ENCODE results near the gene MYLK.

MYLK gene

DNA sequence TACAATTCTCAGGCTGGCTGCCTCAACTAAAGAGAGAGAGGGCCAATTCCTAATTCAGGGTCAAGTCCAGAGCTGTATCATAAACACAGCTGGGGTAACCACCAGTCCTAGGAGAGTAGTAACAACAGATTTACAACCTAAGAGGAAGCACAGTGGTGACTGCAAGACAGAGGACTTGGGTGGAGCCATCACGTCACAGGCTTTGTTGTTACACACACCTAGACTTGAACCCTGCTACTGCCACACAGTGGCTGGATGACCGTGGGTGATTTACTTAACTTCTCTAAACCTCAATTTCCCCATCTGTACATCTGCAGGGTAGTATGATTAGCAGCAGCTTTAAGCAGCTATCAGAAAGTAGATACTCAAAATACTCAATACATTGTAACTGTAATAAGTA, 78.6 kb downstream of the MYLK start:
- H3K4me3 ChIP-seq (ENCODE audit: low read depth, low read length), result no peak overlapping the region
- TF ChIP-seq, protein P1, sequence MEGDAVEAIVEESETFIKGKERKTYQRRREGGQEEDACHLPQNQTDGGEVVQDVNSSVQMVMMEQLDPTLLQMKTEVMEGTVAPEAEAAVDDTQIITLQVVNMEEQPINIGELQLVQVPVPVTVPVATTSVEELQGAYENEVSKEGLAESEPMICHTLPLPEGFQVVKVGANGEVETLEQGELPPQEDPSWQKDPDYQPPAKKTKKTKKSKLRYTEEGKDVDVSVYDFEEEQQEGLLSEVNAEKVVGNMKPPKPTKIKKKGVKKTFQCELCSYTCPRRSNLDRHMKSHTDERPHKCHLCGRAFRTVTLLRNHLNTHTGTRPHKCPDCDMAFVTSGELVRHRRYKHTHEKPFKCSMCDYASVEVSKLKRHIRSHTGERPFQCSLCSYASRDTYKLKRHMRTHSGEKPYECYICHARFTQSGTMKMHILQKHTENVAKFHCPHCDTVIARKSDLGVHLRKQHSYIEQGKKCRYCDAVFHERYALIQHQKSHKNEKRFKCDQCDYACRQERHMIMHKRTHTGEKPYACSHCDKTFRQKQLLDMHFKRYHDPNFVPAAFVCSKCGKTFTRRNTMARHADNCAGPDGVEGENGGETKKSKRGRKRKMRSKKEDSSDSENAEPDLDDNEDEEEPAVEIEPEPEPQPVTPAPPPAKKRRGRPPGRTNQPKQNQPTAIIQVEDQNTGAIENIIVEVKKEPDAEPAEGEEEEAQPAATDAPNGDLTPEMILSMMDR (IDR thresholded peaks at IDR 0.05; ENCODE audit: insufficient read depth, low read depth, low read length, missing control alignments), result no peak
- peak; percentile 9 for DNase-seq (ENCODE audit: low read depth)

DNA sequence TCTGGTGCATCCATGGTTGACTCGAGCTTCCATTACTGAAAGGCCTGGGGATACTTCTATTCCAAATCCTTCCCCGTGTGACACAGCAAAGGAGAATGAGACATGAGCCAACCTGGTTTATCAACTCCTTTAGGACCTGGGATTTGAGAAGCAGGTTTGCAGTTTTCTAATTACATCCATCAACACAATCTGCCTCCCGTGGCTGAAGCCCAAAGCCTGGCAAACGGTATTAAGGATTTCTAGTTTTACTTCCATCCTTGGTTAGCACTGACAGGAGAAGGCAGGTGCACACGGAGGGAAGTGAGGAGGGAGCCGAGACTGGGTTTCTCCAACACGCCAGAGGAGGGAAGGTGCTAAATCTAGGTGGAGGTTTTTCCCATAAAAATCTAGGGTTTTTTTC, 79.0 kb downstream of the MYLK start:
- TF ChIP-seq, protein P1 (IDR thresholded peaks at IDR 0.05; ENCODE audit: insufficient read depth, low read depth, low read length, missing control alignments), result no peak
- DNase-seq (ENCODE audit: low read depth), result no peak
- H3K4me3 ChIP-seq (ENCODE audit: low read depth, low read length), result no peak overlapping the region

DNA sequence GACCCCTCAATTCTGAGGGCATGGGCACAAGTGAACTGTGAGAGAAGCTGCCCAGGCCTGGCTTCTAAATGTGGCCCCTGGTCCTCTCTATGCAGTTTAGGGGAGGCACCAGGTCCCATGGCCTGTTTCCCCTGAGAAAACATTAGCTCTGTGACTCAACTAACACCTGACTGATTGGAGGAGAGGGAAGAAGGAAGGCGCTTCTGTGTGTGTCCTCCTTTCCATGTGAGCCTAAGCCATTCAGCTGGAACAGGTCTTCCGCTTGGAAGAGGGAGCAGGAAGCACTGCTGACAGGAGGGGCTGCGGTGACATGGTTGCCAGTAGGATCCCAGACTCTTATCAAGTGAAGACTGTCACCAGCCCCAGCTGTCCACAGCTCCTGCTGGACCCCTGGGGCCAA, 79.5 kb downstream of the MYLK start:
- TF ChIP-seq, protein P1 (IDR thresholded peaks at IDR 0.05; ENCODE audit: insufficient read depth, low read depth, low read length, missing control alignments), result no peak
- DNase-seq (ENCODE audit: low read depth), result no peak
- H3K4me3 ChIP-seq (ENCODE audit: low read depth, low read length), result no peak overlapping the region

DNA sequence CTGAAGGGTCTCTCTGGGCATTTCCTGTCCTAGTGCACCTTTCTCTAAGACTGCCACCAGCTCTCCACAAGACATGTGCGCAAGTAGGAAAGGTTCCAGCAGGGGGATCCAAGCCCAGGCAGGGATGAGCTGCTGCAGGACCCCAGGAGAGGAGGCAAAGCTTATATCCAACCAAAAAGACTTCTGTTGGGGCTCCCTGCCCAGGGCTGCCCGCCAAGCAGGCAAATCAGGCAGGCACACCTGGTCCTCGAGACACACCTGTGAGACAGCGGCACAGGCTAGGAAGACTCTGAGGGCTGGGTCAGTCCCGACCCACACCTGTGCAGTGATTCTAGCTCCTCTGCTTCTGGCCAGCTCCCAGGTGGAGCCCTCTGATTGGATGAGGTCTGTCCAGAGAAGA, 80.6 kb downstream of the MYLK start:
- TF ChIP-seq, protein P1 (IDR thresholded peaks at IDR 0.05; ENCODE audit: insufficient read depth, low read depth, low read length, missing control alignments), result no peak
- H3K4me3 ChIP-seq (ENCODE audit: low read depth, low read length), result no peak overlapping the region
- DNase-seq (ENCODE audit: low read depth), result no peak

GRCh38 chr3:123802007-123802625, 82.0 kb downstream of the MYLK start:
- TF ChIP-seq, protein P1 (IDR thresholded peaks at IDR 0.05; ENCODE audit: insufficient read depth, low read depth, low read length, missing control alignments), result no peak
- H3K4me3 ChIP-seq (ENCODE audit: low read depth, low read length), result no peak overlapping the region
- DNase-seq (ENCODE audit: low read depth), result no peak

DNA sequence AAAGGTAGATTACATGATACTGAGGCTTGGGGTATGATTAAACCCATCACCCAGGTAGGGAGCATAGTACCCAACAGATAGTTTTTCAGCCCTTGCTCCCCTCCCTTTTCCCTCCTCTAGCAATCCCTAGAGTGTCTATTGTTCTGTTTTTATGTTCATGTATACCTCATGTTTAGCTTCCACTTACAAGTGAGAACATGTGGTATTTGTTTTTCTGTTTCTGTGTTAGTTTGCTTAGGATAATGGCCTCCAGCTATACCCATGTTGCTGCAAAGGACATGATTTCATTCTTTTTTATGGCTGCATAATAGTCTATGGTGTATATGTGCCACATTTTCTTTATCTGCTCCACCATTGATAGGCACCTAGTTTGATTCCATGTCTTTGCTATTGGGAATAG, 82.7 kb downstream of the MYLK start:
- no peak for DNase-seq (ENCODE audit: low read depth)
- H3K4me3 ChIP-seq (ENCODE audit: low read depth, low read length), result no peak overlapping the region
- TF ChIP-seq, protein P1 (IDR thresholded peaks at IDR 0.05; ENCODE audit: insufficient read depth, low read depth, low read length, missing control alignments), result no peak

GRCh38 chr3:123800362-123800682, 83.8 kb downstream of the MYLK start:
- no peak for DNase-seq (ENCODE audit: low read depth)
- TF ChIP-seq, protein P1 (IDR thresholded peaks at IDR 0.05; ENCODE audit: insufficient read depth, low read depth, low read length, missing control alignments), result no peak
- no peak overlapping the region for H3K4me3 ChIP-seq (ENCODE audit: low read depth, low read length)

Measured in GM12865 (cell line).